H9 (cell line): ENCODE results near the gene POMGNT2. TPM values are rescaled to one million over a fixed set of nuclear protein-coding genes. Genes with fewer than 3 reads are reported as not detected.

ENCODE experiments used
- DNase-seq: peaks from one replicate; pipeline ENCODE4 v3.0.0-alpha.2; 2017
- H2AFZ ChIP-seq: one replicate; pipeline ENCODE4 v1.6.1; 2013; ENCODE audit warnings: mild to moderate bottlenecking, low read length, control low read depth, moderate library complexity
- H2AK5ac ChIP-seq: 2 replicates; pipeline ENCODE4 v1.6.1; 2013; ENCODE audit warnings: low read length, control low read depth, mixed read lengths; ENCODE audit not compliant: insufficient read length
- H2BK120ac ChIP-seq: one replicate; pipeline ENCODE4 v1.6.1; 2013; ENCODE audit warnings: low read depth, mild to moderate bottlenecking, low read length, control low read depth, inconsistent platforms; ENCODE audit not compliant: poor library complexity, severe bottlenecking
- H2BK12ac ChIP-seq: 2 replicates; pipeline ENCODE4 v1.6.1; 2013; ENCODE audit warnings: low read length, control low read depth, mixed read lengths, low read depth; ENCODE audit not compliant: insufficient read length
- H2BK15ac ChIP-seq: 2 replicates; pipeline ENCODE4 v1.6.1; 2013; ENCODE audit warnings: low read depth, low read length, control low read depth
- H2BK20ac ChIP-seq: one replicate; pipeline ENCODE4 v1.6.1; 2013; ENCODE audit warnings: low read depth, mild to moderate bottlenecking, low read length, control low read depth, inconsistent platforms; ENCODE audit not compliant: poor library complexity, severe bottlenecking
- H2BK5ac ChIP-seq: 2 replicates; pipeline ENCODE4 v1.6.1; 2013; ENCODE audit warnings: low read length, control low read depth, mixed read lengths; ENCODE audit not compliant: insufficient read length
- H3K14ac ChIP-seq: 2 replicates; pipeline ENCODE4 v1.6.1; 2013; ENCODE audit warnings: low read length, control low read depth; ENCODE audit not compliant: insufficient read depth
- H3K18ac ChIP-seq: 2 replicates; pipeline ENCODE4 v1.6.1; 2013; ENCODE audit warnings: low read depth, mild to moderate bottlenecking, mixed read lengths, low read length, control low read depth; ENCODE audit not compliant: insufficient read length
- H3K23ac ChIP-seq: 2 replicates; pipeline ENCODE4 v1.6.1; 2013; ENCODE audit warnings: low read length, control low read depth, mixed read lengths, low read depth; ENCODE audit not compliant: insufficient read length
- H3K23me2 ChIP-seq: 2 replicates; pipeline ENCODE4 v1.6.1; 2013; ENCODE audit warnings: low read depth, mild to moderate bottlenecking, mixed read lengths, low read length, control low read depth; ENCODE audit not compliant: insufficient read length, poor library complexity, severe bottlenecking
- H3K27ac ChIP-seq: 2 replicates; pipeline ENCODE4 v1.5.1; 2013; ENCODE audit warnings: low read length, control low read depth, mixed read lengths, low read depth; ENCODE audit not compliant: insufficient read length
- H3K27me3 ChIP-seq: 2 replicates; pipeline ENCODE4 v1.6.1; 2013; ENCODE audit warnings: low read length, control low read depth, inconsistent platforms; ENCODE audit not compliant: insufficient read depth
- H3K4ac ChIP-seq: 2 replicates; pipeline ENCODE4 v1.6.1; 2013; ENCODE audit warnings: low read depth, mild to moderate bottlenecking, control low read depth, inconsistent platforms, low read length, moderate library complexity
- H3K4me1 ChIP-seq: 2 replicates; pipeline ENCODE4 v1.6.1; 2013; ENCODE audit warnings: low read length, control low read depth, inconsistent platforms; ENCODE audit not compliant: insufficient read depth
- H3K4me2 ChIP-seq: 2 replicates; pipeline ENCODE4 v1.6.1; 2013; ENCODE audit warnings: low read length, control low read depth, mixed read lengths; ENCODE audit not compliant: insufficient read length, insufficient read depth
- H3K56ac ChIP-seq: 2 replicates; pipeline ENCODE4 v1.6.1; 2013; ENCODE audit warnings: low read depth, mild to moderate bottlenecking, mixed read lengths, low read length, control low read depth; ENCODE audit not compliant: insufficient read length
- H3K79me1 ChIP-seq: 2 replicates; pipeline ENCODE4 v1.6.1; 2013; ENCODE audit warnings: low read depth, mild to moderate bottlenecking, moderate library complexity, low read length, control low read depth, inconsistent platforms; ENCODE audit not compliant: insufficient read depth, poor library complexity, severe bottlenecking
- H3K79me2 ChIP-seq: 2 replicates; pipeline ENCODE4 v1.6.1; 2013; ENCODE audit warnings: low read length, control low read depth, inconsistent platforms; ENCODE audit not compliant: insufficient read depth
- H3K9ac ChIP-seq: 2 replicates; pipeline ENCODE4 v1.6.1; 2013; ENCODE audit warnings: low read length, control low read depth, mixed read lengths; ENCODE audit not compliant: insufficient read length; ENCODE audit errors: extremely low read depth
- H3K9me3 ChIP-seq: one replicate; pipeline ENCODE4 v1.6.1; 2013; ENCODE audit warnings: low read depth, low read length, inconsistent platforms; ENCODE audit not compliant: control insufficient read depth
- H3T11ph ChIP-seq: one replicate; pipeline ENCODE4 v1.6.1; 2013; ENCODE audit warnings: mild to moderate bottlenecking, low read length, control low read depth, inconsistent platforms
- H4K20me1 ChIP-seq: one replicate; pipeline ENCODE4 v1.6.1; 2013; ENCODE audit not compliant: control insufficient read depth, insufficient read length, insufficient read depth
- H4K5ac ChIP-seq: 2 replicates; pipeline ENCODE4 v1.6.1; 2013; ENCODE audit warnings: low read depth, mild to moderate bottlenecking, mixed read lengths, low read length, control low read depth; ENCODE audit not compliant: insufficient read length
- H4K8ac ChIP-seq: replicated peaks from 2 replicates; pipeline ENCODE4 v1.6.1; 2013; ENCODE audit warnings: low read length, control low read depth, mixed read lengths, low read depth; ENCODE audit not compliant: insufficient read length
- H4K91ac ChIP-seq: 2 replicates; pipeline ENCODE4 v1.6.1; 2013; ENCODE audit warnings: low read depth, mild to moderate bottlenecking, moderate library complexity, mixed read lengths, low read length, control low read depth; ENCODE audit not compliant: insufficient read length
- H3K27ac Mint-ChIP-seq, 3 experiments: 2 replicates in 2 of 3; 3 replicates in 1 of 3; pipeline ENCODE4 v1.8.0; 2020 to 2021; ENCODE audit warnings: mixed read lengths in 3 of 3, mild to moderate bottlenecking in 1 of 3, moderate library complexity in 1 of 3
- H3K27me3 Mint-ChIP-seq: 2 replicates; pipeline ENCODE4 v1.8.0; 2021; ENCODE audit warnings: low read depth, mild to moderate bottlenecking, moderate library complexity, mixed read lengths
- H3K36me3 Mint-ChIP-seq, 3 experiments: 2 replicates in 2 of 3; 3 replicates in 1 of 3; pipeline ENCODE4 v1.8.0; 2020 to 2021; ENCODE audit warnings: low read depth in 3 of 3, mixed read lengths in 3 of 3; ENCODE audit not compliant: insufficient read depth in 1 of 3
- H3K4me1 Mint-ChIP-seq, 2 experiments: 2 replicates each; pipeline ENCODE4 v1.8.0; 2020; ENCODE audit warnings: mixed read lengths in 2 of 2
- H3K4me3 Mint-ChIP-seq, 2 experiments: 2 replicates in 1 of 2; 3 replicates in 1 of 2; pipeline ENCODE4 v1.8.0; 2020 to 2021; ENCODE audit warnings: mild to moderate bottlenecking in 2 of 2, mixed read lengths in 2 of 2, moderate library complexity in 1 of 2
- H3K9me3 Mint-ChIP-seq, 2 experiments: 2 replicates in 1 of 2; 3 replicates in 1 of 2; pipeline ENCODE4 v1.8.0; 2020; ENCODE audit warnings: mild to moderate bottlenecking in 2 of 2, mixed read lengths in 2 of 2, moderate library complexity in 1 of 2
- CTCF ChIP-seq: fragments of 200-600 bp; sonication (generic); conservative IDR thresholded peaks from 3 replicates; pipeline ENCODE4 v1.8.0; 2021; ENCODE audit warnings: antibody characterized with exemption, mild to moderate bottlenecking
- WGBS: extraction: QIAGEN DNeasy Blood & Tissue Kit; methylation state at CpG from one replicate; pipeline ENCODE4 v1.1.7; 2013; ENCODE audit warnings: missing lambda C conversion rate, low lambda C conversion rate, mixed read lengths; ENCODE audit not compliant: insufficient read length; ENCODE audit errors: extremely low coverage; 5-methylcytosine and 5-hydroxymethylcytosine counted together
- total RNA-seq: library from RNA; stranded (reverse); gene quantifications from 2 replicates; pipeline ENCODE4 v1.2.1, GENCODE V29; 2021

Gene POMGNT2
- total RNA-seq, 1 experiment from 2014 or later: 14.0 TPM

- H3K79me2 ChIP-seq: no peaks in the 10 kb centered on the region
- DNase-seq: no peak
- Mint-ChIP-seq H3K36me3 (peaks cover 0 to 6% (median 2%) of the 10 kb centered on the region in 3 experiments; a peak in 3 of 7 replicates), H3K4me3 (no peak overlapping the region), H3K27me3 (peaks cover 14% of the 10 kb centered on the region), H3K27ac (no peak overlapping the region), H3K9me3 (peaks cover under 1 to 9% of the 10 kb centered on the region in 2 experiments; a peak in 4 of 5 replicates), H3K4me1 (0 out of 4 replicates have a peak, but pooled peaks cover 2 to 6% of the 10 kb centered on the region in 2 experiments)
- no peaks in the 10 kb centered on the region for H3K23me2 ChIP-seq
- H2BK5ac ChIP-seq: no peak overlapping the region
- no peak overlapping the region for H3K4ac ChIP-seq
- no peak overlapping the region for H3K18ac ChIP-seq
- H4K8ac ChIP-seq: no peak overlapping the region
- no peak overlapping the region for H3K9ac ChIP-seq
- no peaks in the 10 kb centered on the region for H3K9me3 ChIP-seq
- no peaks in the 10 kb centered on the region for H3K27me3 ChIP-seq
- no peak overlapping the region for H2AK5ac ChIP-seq
- H2BK20ac ChIP-seq: no peak overlapping the region
- H3K56ac ChIP-seq: no peak overlapping the region
- H2BK12ac ChIP-seq: no peak overlapping the region
- H4K91ac ChIP-seq: no peak overlapping the region
- no peak overlapping the region for H2BK15ac ChIP-seq
- no peaks in the 10 kb centered on the region; the same call in 1 of the 2 replicates for H3K4me1 ChIP-seq
- H3T11ph ChIP-seq: no peak overlapping the region
- H4K20me1 ChIP-seq: no peaks in the 10 kb centered on the region
- no peak overlapping the region for H2AFZ ChIP-seq
- no peak overlapping the region for H4K5ac ChIP-seq
- H3K4me2 ChIP-seq: no peak overlapping the region
- H3K14ac ChIP-seq: no peak overlapping the region
- H2BK120ac ChIP-seq: no peak overlapping the region
- no peak overlapping the region for H3K27ac ChIP-seq
- WGBS: no CpG with 5 or more reads among the region's 15 CpGs
- H3K79me1 ChIP-seq: no peaks in the 10 kb centered on the region
- TF ChIP-seq CTCF: no peak
- no peak overlapping the region for H3K23ac ChIP-seq
Observed at GRCh38 chr3:43055806-43056770, 49.8 kb downstream of the POMGNT2 start.
